GM12873 (cell line): Measurements from ENCODE around the gene CXXC1.
A peak's percentile ranks its signal among the peaks of the same experiment; 100 is the strongest.

Source experiments
- CTCF ChIP-seq: IDR thresholded peaks from 2 replicates; pipeline ENCODE4 v1.5.1; 2012; ENCODE audit warnings: low read depth, mild to moderate bottlenecking, moderate library complexity, low read length, control low read depth; ENCODE audit not compliant: insufficient read depth; ENCODE audit errors: missing control alignments

Gene CXXC1

GRCh38 chr18:50275503-50276036 lies 11.9 kb downstream of the CXXC1 start:
- TF ChIP-seq CTCF, result no peak

- TF ChIP-seq CTCF, result no peak
Observed at GRCh38 chr18:50274941-50275340, 12.6 kb downstream of the CXXC1 start.

- TF ChIP-seq CTCF, result no peak
Observed at GRCh38 chr18:50274044-50274442, 13.4 kb downstream of the CXXC1 start.

GRCh38 chr18:50273203-50274043 lies 14.1 kb downstream of the CXXC1 start:
- TF ChIP-seq CTCF, result no peak

- TF ChIP-seq CTCF, result no peak
Observed at GRCh38 chr18:50272568-50272967, 14.9 kb downstream of the CXXC1 start.

- peak; percentile 86 for TF ChIP-seq CTCF
Observed at GRCh38 chr18:50268022-50268747, 19.3 kb downstream of the CXXC1 start.

GRCh38 chr18:50266248-50266704 lies 21.2 kb downstream of the CXXC1 start, which contains the start of gene CFAP53:
CFAP53 (minus strand) TSS chr18:50266495; CDS start chr18:50266404, 91 bp downstream.
- TF ChIP-seq CTCF, result no peak
